Lung (tissue), 12 donors: ENCODE data around the gene TMEM131. TPM values are rescaled to one million over a fixed set of nuclear protein-coding genes. Genes with fewer than 3 reads are reported as not detected.
A peak's percentile ranks its signal among the peaks of the same experiment; 100 is the strongest.

Source experiments
- ATAC-seq: fragments of 200-7000 bp; cut with Tn5 transposase; one replicate; pipeline ENCODE4 v1.9.1; 2020; ENCODE audit warnings: moderate number of reproducible peaks; ENCODE audit not compliant: insufficient read depth, low FRiP score
- DNase-seq, 3 donors: peaks; one replicate each; pipeline ENCODE4 v3.0.0-alpha.2; 2013 to 2017
- H3K27ac ChIP-seq, 2 donors: one replicate each; pipeline ENCODE4 v1.5.1; 2013; ENCODE audit warnings: mild to moderate bottlenecking in 2 of 2, moderate library complexity in 2 of 2, control low read depth in 1 of 2, inconsistent platforms in 1 of 2, low read depth in 1 of 2, low read length in 1 of 2
- H3K27me3 ChIP-seq, 3 donors: one replicate each; pipeline ENCODE4 v1.5.1; 2013; ENCODE audit warnings: low read length in 2 of 3; ENCODE audit not compliant: control insufficient read depth in 3 of 3, insufficient read depth in 3 of 3
- H3K36me3 ChIP-seq, 4 donors: one replicate each; pipeline ENCODE4 v1.5.1; 2013; ENCODE audit warnings: low read length in 4 of 4, mild to moderate bottlenecking in 1 of 4, moderate library complexity in 1 of 4; ENCODE audit not compliant: control insufficient read depth in 4 of 4, insufficient read depth in 4 of 4
- H3K4me1 ChIP-seq, 5 donors: one replicate each; pipeline ENCODE4 v1.5.1; 2013; ENCODE audit warnings: low read length in 5 of 5, mild to moderate bottlenecking in 2 of 5, moderate library complexity in 1 of 5; ENCODE audit not compliant: control insufficient read depth in 5 of 5, insufficient read depth in 5 of 5
- H3K4me3 ChIP-seq: one replicate; pipeline ENCODE4 v1.5.1; 2013; ENCODE audit warnings: mild to moderate bottlenecking, control low read depth, moderate library complexity
- H3K9ac ChIP-seq, 2 donors: one replicate each; pipeline ENCODE4 v1.5.1; 2013; ENCODE audit warnings: low read length in 2 of 2, control low read depth in 1 of 2; ENCODE audit not compliant: insufficient read depth in 1 of 2
- H3K9me3 ChIP-seq, 4 donors: one replicate each; pipeline ENCODE4 v1.5.1; 2013; ENCODE audit warnings: low read length in 3 of 4, mild to moderate bottlenecking in 1 of 4, moderate library complexity in 1 of 4; ENCODE audit not compliant: control insufficient read depth in 4 of 4, insufficient read depth in 3 of 4
- CTCF ChIP-seq: IDR thresholded peaks from 2 replicates; pipeline ENCODE4 v1.5.1; 2012; ENCODE audit warnings: mild to moderate bottlenecking; ENCODE audit errors: control extremely low read depth, extremely low read depth
- WGBS, 2 donors: extraction: QIAGEN DNeasy Blood & Tissue Kit; methylation state at CpG; one replicate each; pipeline ENCODE4 v1.1.7; 2013; 5-methylcytosine and 5-hydroxymethylcytosine counted together
- polyA plus RNA-seq, 2 donors: library from polyadenylated mRNA; stranded (reverse); fragments of 200-250 nt; gene quantifications; one replicate each; pipeline ENCODE4 v1.2.1, GENCODE V29; 2013
- total RNA-seq, 2 donors: library from RNA; depleted of rRNA in 1 of 2; stranded (reverse); fragments of >200 nt in 1 of 2; gene quantifications; one replicate each; pipeline ENCODE4 v1.2.1, GENCODE V29; 2014 to 2021
- donor health status: control.
- donor health status: control.
- donor health status: Bipolar disorder and iron deficiency.
- donor health status: healthy.
- donor health status: DM: yes; HTN: yes; CAD: no.

The TMEM131 gene
- total and polyA plus RNA-seq, 4 donors: 9.3 to 54.0 (median 23.7) TPM

- no peak for ATAC-seq
- Histone ChIP-seq H3K4me1 (peaks cover 0 to 2% (median 0%) of the 10 kb centered on the region in 5 donors), H3K27ac (no peak overlapping the region), H3K4me3 (no peak overlapping the region), H3K9me3 (no peaks in the 10 kb centered on the region), H3K27me3 (no peaks in the 10 kb centered on the region), H3K9ac (no peak overlapping the region), H3K36me3 (no peaks in the 10 kb centered on the region)
- peak in 1 of 3 donors; percentile 20 for DNase-seq
- no peak for TF ChIP-seq CTCF
- 83 to 98% methylated on average over 3 of the region's 3 CpGs for WGBS, 2 donors
These were observed 3.8 kb upstream of the TMEM131 start for GRCh38 chr2:97999536-97999935.

GRCh38 chr2:97998431-97999005 lies 2.8 kb upstream of the TMEM131 start:
- no peak overlapping the region for H3K9ac ChIP-seq
- ATAC-seq (no peak), DNase-seq (no peak)
- no peaks in the 10 kb centered on the region for H3K36me3 ChIP-seq
- TF ChIP-seq CTCF: no peak
- no peak overlapping the region for H3K27ac ChIP-seq
- H3K27me3 ChIP-seq: no peaks in the 10 kb centered on the region
- H3K4me3 ChIP-seq: no peak overlapping the region
- H3K9me3 ChIP-seq: no peaks in the 10 kb centered on the region
- WGBS, 2 donors: 84 to 91% methylated on average over 1 of the region's 1 CpG
- peaks cover 0 to 12% (median 4%) of the 10 kb centered on the region in 5 donors for H3K4me1 ChIP-seq

GRCh38 chr2:97997784-97998392 lies 2.1 kb upstream of the TMEM131 start:
- 71 to 80% methylated on average over 8 of the region's 8 CpGs for WGBS, 2 donors
- peaks cover 0 to 18% (median 7%) of the 10 kb centered on the region in 5 donors for H3K4me1 ChIP-seq
- no peak for ATAC-seq

More at GRCh38 chr2:97997784-97998392, 2.1 kb upstream of the TMEM131 start:
- H3K36me3 ChIP-seq: no peaks in the 10 kb centered on the region
- H3K27me3 ChIP-seq: no peaks in the 10 kb centered on the region
- peak in 1 of 3 donors; percentile 13 for DNase-seq
- no peak overlapping the region for H3K9ac ChIP-seq
- no peaks in the 10 kb centered on the region for H3K9me3 ChIP-seq
- H3K4me3 ChIP-seq: no peak overlapping the region
- no peak for TF ChIP-seq CTCF
- H3K27ac ChIP-seq: no peak overlapping the region
